BJ (cell line): ENCODE measurements around the gene NAALADL2. TPM values are rescaled to one million over a fixed set of nuclear protein-coding genes. Genes with fewer than 3 reads are reported as not detected.
"Not testable (repeated sequence)": the region's sequence is repeated elsewhere in the genome, so short reads cannot be mapped to it uniquely, and the experiment has no call there.

Experiments used
- CTCF ChIA-PET: fragments of 350-600 bp; formaldehyde crosslinking; extraction: SDS; loops from one replicate; lab custom pipeline; 2021; ENCODE audit warnings: antibody characterized with exemption, inconsistent platforms; lab: Yijun Ruan, JAX
- POLR2A ChIA-PET: fragments of 300-600 bp; sonication (Branson Sonifier 250); formaldehyde crosslinking; extraction: SDS; loops from one replicate; lab custom pipeline; 2021; ENCODE audit warnings: antibody characterized with exemption; lab: Charles Lee
- DNase-seq: peaks from one replicate; pipeline ENCODE4 v3.0.0-alpha.2; 2011; ENCODE audit warnings: low read depth
- H3K27me3 ChIP-seq: 2 replicates; pipeline ENCODE4 v1.6.0; 2011; ENCODE audit warnings: low read length; ENCODE audit not compliant: control insufficient read depth, insufficient read depth
- H3K36me3 ChIP-seq: 2 replicates; pipeline ENCODE4 v1.5.1; 2011; ENCODE audit warnings: low read length; ENCODE audit not compliant: control insufficient read depth, insufficient read depth
- H3K4me3 ChIP-seq: 2 replicates; pipeline ENCODE4 v1.5.1; 2011; ENCODE audit warnings: low read depth, mild to moderate bottlenecking, control low read depth, low read length
- CTCF ChIP-seq: IDR thresholded peaks from 2 replicates; pipeline ENCODE4 v1.5.1; 2011; ENCODE audit warnings: low read depth, mild to moderate bottlenecking, control low read depth, inconsistent platforms, low read length, moderate library complexity; ENCODE audit not compliant: insufficient read depth
- polyA plus RNA-seq: library from polyadenylated mRNA; depleted of rRNA; stranded (reverse); fragments of >200 nt; gene quantifications from 2 replicates; pipeline ENCODE4 v1.2.3, GENCODE V29; 2011

Gene NAALADL2
- polyA plus RNA-seq, 1 experiment, result 3.6 TPM

- no peak for TF ChIP-seq CTCF
- Histone ChIP-seq H3K27me3 (no peaks in the 10 kb centered on the region), H3K4me3 (no peak overlapping the region), H3K36me3 (no peaks in the 10 kb centered on the region)
- DNase-seq, result no peak
- ChIA-PET POLR2A (no interaction called here), CTCF (interaction anchor here (0.6 to 0.7 kb wide), 2 partner anchors 75 to 807 kb away, joined by 3 read pairs; no protein-coding TSS in a partner anchor)
These were observed 749.2 kb downstream of the NAALADL2 start for GRCh38 chr3:175608356-175608755.

GRCh38 chr3:175608911-175609310 is 749.8 kb downstream of the NAALADL2 start:
- H3K4me3 ChIP-seq, result no peak overlapping the region
- DNase-seq, result no peak
- no peaks in the 10 kb centered on the region for H3K36me3 ChIP-seq
- TF ChIP-seq CTCF, result no peak
- H3K27me3 ChIP-seq, result no peaks in the 10 kb centered on the region
- CTCF ChIA-PET, result interaction anchor here (0.6 to 0.7 kb wide), 2 partner anchors 74 to 806 kb away, joined by 3 read pairs; no protein-coding TSS in a partner anchor
- POLR2A ChIA-PET, result no interaction called here

- H3K36me3 ChIP-seq, result no peaks in the 10 kb centered on the region
- H3K4me3 ChIP-seq, result no peak overlapping the region
- CTCF ChIA-PET, result no interaction called here
- no peak for TF ChIP-seq CTCF
- POLR2A ChIA-PET, result no interaction called here
- no peaks in the 10 kb centered on the region for H3K27me3 ChIP-seq
- DNase-seq, result no peak
These were observed 753.5 kb downstream of the NAALADL2 start for GRCh38 chr3:175612487-175613196.

- H3K27me3 ChIP-seq, POLR2A ChIA-PET, H3K36me3 ChIP-seq, H3K4me3 ChIP-seq, DNase-seq: not testable (repeated sequence)
- CTCF ChIA-PET, result interaction anchor here (0.5 kb wide), 1 partner anchor 334 kb away, joined by 3 read pairs; no protein-coding TSS in a partner anchor
These were observed 755.0 kb downstream of the NAALADL2 start for GRCh38 chr3:175614107-175614506.

GRCh38 chr3:175617247-175617646 is 758.1 kb downstream of the NAALADL2 start:
- CTCF ChIA-PET, result no interaction called here

More at GRCh38 chr3:175617247-175617646, 758.1 kb downstream of the NAALADL2 start:
- H3K4me3 ChIP-seq, result no peak overlapping the region
- POLR2A ChIA-PET, result no interaction called here
- no peaks in the 10 kb centered on the region for H3K36me3 ChIP-seq
- H3K27me3 ChIP-seq, result no peaks in the 10 kb centered on the region
- no peak for DNase-seq
- no peak for TF ChIP-seq CTCF
